ENCODE results near the gene TRAPPC5.

- TF ChIP-seq POLR2A (IDR thresholded peaks at IDR 0.05; ENCODE audit: low read depth, low read length) (no peak), TAF1 (IDR thresholded peaks at IDR 0.05; ENCODE audit: borderline replicate concordance, low read depth, low read length) (no peak)
Observed at GRCh38 chr19:7737215-7737614, 56.6 kb downstream of the TRAPPC5 start.
